ENCODE data around the gene BACE1. TPM values are rescaled to one million over a fixed set of nuclear protein-coding genes. Genes with fewer than 3 reads are reported as not detected.

The BACE1 gene
- total and polyA plus RNA-seq, 2 of the 13 experiments (the other 11 are each of a cell fraction or from before 2014, with no cell fraction given): 7.5 to 17.9 TPM

DNA sequence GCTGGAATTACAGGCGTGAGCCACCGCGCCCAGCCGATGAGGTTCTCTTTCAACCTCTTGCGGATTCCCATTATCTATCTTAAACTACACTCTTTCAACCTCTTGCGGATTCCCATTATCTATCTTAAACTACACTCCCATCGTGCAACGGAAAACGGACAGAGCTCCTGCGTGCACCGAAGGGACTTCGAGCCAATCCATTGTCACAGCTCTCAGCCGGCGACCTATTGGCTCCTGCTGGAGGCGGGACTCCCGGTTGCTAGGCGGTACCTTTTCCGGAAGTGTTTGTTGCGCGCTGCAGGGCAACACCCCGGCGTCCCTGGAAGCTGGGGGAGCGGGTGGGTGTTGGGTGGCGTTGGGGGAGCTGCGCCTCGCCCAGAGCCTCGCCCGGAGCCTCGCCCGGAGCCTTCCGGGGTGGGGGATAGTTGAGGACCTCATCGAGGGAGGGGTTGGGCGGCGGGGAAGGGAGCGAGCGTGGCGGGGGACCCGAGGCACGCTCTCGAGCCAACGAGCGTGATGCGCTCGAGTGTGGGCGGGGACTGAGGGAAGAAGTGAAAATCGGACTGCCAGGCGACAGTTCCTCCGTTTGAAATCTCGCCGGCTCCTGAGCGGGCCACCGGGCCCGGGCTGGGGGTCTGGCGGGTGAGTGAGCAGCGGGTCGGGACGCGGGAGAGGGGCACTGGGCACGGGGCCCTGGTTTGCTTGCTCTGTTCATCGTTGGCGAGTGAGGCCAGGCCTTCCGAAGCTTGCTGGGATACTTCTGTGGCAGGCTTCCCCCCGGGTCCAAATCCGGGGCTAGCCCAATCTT is 11.7 kb upstream of the BACE1 start, which contains the start of gene CEP164 (continued):
- peak; percentile 74 for TF ChIP-seq AGO2 (optimal IDR thresholded peaks at IDR 0.05; ENCODE audit: low read depth, low read length)
- TF ChIP-seq HMGXB4 (CRISPR knock-in tag; IDR thresholded peaks at IDR 0.05; ENCODE audit: borderline replicate concordance in 1 of 2, low read depth in 1 of 2): peak; percentile 37; a peak in 1 of 4 replicates
- TF ChIP-seq, protein P1, sequence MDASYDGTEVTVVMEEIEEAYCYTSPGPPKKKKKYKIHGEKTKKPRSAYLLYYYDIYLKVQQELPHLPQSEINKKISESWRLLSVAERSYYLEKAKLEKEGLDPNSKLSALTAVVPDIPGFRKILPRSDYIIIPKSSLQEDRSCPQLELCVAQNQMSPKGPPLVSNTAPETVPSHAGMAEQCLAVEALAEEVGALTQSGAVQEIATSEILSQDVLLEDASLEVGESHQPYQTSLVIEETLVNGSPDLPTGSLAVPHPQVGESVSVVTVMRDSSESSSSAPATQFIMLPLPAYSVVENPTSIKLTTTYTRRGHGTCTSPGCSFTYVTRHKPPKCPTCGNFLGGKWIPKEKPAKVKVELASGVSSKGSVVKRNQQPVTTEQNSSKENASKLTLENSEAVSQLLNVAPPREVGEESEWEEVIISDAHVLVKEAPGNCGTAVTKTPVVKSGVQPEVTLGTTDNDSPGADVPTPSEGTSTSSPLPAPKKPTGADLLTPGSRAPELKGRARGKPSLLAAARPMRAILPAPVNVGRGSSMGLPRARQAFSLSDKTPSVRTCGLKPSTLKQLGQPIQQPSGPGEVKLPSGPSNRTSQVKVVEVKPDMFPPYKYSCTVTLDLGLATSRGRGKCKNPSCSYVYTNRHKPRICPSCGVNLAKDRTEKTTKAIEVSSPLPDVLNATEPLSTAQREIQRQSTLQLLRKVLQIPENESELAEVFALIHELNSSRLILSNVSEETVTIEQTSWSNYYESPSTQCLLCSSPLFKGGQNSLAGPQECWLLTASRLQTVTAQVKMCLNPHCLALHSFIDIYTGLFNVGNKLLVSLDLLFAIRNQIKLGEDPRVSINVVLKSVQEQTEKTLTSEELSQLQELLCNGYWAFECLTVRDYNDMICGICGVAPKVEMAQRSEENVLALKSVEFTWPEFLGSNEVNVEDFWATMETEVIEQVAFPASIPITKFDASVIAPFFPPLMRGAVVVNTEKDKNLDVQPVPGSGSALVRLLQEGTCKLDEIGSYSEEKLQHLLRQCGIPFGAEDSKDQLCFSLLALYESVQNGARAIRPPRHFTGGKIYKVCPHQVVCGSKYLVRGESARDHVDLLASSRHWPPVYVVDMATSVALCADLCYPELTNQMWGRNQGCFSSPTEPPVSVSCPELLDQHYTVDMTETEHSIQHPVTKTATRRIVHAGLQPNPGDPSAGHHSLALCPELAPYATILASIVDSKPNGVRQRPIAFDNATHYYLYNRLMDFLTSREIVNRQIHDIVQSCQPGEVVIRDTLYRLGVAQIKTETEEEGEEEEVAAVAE (CRISPR knock-in tag; IDR thresholded peaks at IDR 0.05; ENCODE audit: borderline replicate concordance): peak; percentile 48; the same call in 1 of the 2 replicates
- TF ChIP-seq NCOR1 (IDR thresholded peaks at IDR 0.05; ENCODE audit: borderline replicate concordance, low read length): peak; percentile 58; the same call in 1 of the 2 replicates
- no peak for TF ChIP-seq NONO (IDR thresholded peaks at IDR 0.05)
- TF ChIP-seq NONO (CRISPR knock-in tag; conservative IDR thresholded peaks at IDR 0.05): peak; percentile 81
- TF ChIP-seq SOX6 (IDR thresholded peaks at IDR 0.05): no peak
- TF ChIP-seq SOX6 (CRISPR knock-in tag; IDR thresholded peaks at IDR 0.05): peak; percentile 60; the same call in 1 of the 2 replicates
- TF ChIP-seq FOXK2 (IDR thresholded peaks at IDR 0.05): 0 out of 2 replicates have a peak, but pooled peaks have one; percentile 20
- TF ChIP-seq, protein P2, sequence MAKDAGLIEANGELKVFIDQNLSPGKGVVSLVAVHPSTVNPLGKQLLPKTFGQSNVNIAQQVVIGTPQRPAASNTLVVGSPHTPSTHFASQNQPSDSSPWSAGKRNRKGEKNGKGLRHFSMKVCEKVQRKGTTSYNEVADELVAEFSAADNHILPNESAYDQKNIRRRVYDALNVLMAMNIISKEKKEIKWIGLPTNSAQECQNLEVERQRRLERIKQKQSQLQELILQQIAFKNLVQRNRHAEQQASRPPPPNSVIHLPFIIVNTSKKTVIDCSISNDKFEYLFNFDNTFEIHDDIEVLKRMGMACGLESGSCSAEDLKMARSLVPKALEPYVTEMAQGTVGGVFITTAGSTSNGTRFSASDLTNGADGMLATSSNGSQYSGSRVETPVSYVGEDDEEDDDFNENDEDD (CRISPR knock-in tag; IDR thresholded peaks at IDR 0.05; ENCODE audit: borderline replicate concordance): peak; percentile 38; the same call in 1 of the 2 replicates
- TF ChIP-seq KDM5B (CRISPR knock-in tag; IDR thresholded peaks at IDR 0.05; ENCODE audit: borderline replicate concordance): peak; percentile 82; the same call in 1 of the 2 replicates
- no peak for TF ChIP-seq ATRX (CRISPR knock-in tag; IDR thresholded peaks at IDR 0.05; ENCODE audit: borderline replicate concordance)
- peak; percentile 34; the same call in 1 of the 2 replicates for TF ChIP-seq ZNF225 (CRISPR knock-in tag; IDR thresholded peaks at IDR 0.05)
- TF ChIP-seq ELF1 (CRISPR knock-in tag; IDR thresholded peaks at IDR 0.05): peak; percentile 96
- peak; percentile 49; the same call in 1 of the 2 replicates for TF ChIP-seq MXD3 (CRISPR knock-in tag; IDR thresholded peaks at IDR 0.05)
- no peak for TF ChIP-seq TIGD3 (CRISPR knock-in tag; IDR thresholded peaks at IDR 0.05; ENCODE audit: borderline replicate concordance)
- peak; percentile 70; the same call in 1 of the 2 replicates for TF ChIP-seq ZNF615 (CRISPR knock-in tag; IDR thresholded peaks at IDR 0.05; ENCODE audit: borderline replicate concordance)
